Measurements from ENCODE around the gene PLXNB3.

PLXNB3 gene

DNA sequence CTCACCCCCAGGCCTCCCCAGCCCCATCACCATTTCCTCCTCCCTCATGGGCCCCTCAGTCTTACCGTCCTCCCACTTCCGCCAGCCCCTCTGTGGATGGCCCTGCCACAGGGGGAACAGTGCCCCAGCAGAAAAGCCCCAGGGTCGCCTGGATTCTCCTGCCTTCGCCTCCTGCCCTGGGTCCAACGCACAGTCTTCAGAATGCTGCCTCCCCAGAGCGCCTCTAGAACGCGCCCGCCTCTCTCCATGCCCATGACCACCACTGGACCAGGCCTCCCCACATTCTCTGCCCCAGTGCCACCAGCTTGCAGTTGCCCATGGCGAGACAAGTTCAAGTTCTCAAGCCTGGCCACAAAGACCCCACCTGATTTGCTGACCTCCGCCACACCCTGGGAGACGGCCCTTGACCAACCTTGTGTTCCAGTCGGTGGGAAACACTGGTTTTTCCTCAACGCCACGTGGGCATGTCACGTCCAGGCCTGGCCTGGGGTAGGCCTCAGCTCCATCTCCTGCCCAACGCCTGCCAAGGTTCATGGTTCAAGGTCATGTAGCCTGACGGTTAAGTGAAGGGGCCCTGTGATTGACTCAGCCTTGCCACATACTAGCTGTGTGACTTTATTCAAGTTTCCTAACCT lies 634 bp upstream of the PLXNB3 start:
- Histone ChIP-seq H3K27me3 (ENCODE audit: control insufficient read depth, insufficient read depth, low read length) (no peaks in the 10 kb centered on the region), H3K9me3 (ENCODE audit: control insufficient read depth, insufficient read depth, low read length) (peaks cover 18% of the 10 kb centered on the region; the same call in 1 of the 2 replicates), H3K4me1 (ENCODE audit: control insufficient read depth, insufficient read depth, low read length) (no peaks in the 10 kb centered on the region), H3K36me3 (ENCODE audit: control insufficient read depth, insufficient read depth, low read length) (no peaks in the 10 kb centered on the region), H3K4me3 (ENCODE audit: low read depth, low read length) (no peak overlapping the region), H3K27ac (ENCODE audit: low read depth, low read length) (no peak overlapping the region), H3K9ac (ENCODE audit: low read depth, low read length) (no peak overlapping the region)

DNA sequence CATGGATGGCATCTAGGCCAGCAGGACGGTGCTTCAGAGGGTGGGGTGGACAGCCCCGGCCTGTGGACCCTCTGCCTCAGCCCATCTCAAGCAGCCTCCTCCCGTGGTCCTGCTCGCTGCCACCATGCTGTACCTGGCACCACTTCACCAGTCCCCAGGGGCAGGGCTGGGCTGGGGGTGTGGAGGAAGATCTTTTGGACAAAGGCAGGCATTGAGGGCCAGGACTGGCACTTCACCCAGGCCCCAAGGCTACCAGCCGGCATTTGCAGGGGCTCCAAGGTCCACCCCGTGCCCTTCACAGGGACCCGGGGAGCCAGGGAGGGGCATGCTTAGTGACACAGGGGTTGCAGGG lies 713 bp downstream of the PLXNB3 start:
- no peak overlapping the region for H3K27ac ChIP-seq (ENCODE audit: low read depth, low read length)
- H3K4me3 ChIP-seq (ENCODE audit: low read depth, low read length) = no peak overlapping the region
- no peaks in the 10 kb centered on the region for H3K36me3 ChIP-seq (ENCODE audit: control insufficient read depth, insufficient read depth, low read length)
- no peaks in the 10 kb centered on the region for H3K4me1 ChIP-seq (ENCODE audit: control insufficient read depth, insufficient read depth, low read length)
- no peaks in the 10 kb centered on the region for H3K27me3 ChIP-seq (ENCODE audit: control insufficient read depth, insufficient read depth, low read length)
- no peak overlapping the region for H3K9ac ChIP-seq (ENCODE audit: low read depth, low read length)
- H3K9me3 ChIP-seq (ENCODE audit: control insufficient read depth, insufficient read depth, low read length) = peaks cover 20% of the 10 kb centered on the region; the same call in 1 of the 2 replicates

DNA sequence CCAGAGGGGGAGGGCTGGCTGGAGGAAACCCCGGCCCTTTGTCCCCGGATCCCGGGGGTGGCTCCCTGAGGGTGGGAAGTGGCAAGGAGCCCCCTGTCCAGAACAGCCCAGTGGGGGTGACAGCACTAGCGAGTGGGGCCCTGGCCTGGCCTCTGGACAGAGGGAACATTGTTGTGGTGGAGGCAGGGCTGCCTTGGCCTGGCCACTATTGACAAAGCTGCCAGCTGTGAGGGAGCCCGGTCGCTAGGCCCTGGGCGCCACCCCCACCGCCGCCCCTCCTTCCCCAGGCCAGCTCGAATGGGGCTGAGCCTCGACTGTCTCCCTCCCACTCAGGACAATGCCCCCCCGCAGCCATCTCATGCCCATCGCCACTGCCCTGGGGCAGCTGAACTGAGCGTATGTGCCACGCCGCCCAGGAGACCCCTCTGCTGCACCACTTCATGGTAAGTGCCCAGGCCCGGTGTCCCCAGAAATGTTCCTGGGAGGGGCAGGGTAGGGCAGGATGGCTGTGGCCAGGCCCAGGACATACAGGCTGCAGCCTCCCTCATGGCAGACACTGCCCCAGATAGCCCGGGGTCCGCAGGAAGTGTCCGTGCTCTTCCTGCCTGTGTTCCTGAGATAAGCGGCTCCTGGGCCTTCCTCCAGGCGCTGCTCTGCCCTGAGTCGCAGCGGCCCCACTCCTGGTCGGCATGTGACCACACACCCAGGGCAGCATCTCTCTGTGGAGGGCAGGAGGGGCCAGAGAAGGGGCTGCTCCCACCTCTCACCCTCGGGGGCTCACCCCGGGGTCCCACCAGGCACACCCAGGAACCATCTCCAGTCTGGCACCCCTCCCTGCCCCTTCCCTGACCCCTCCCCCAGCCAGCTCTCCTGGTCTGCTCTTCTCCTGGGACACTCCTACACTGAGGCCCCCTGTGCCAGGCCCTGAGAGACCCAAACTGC lies 1.4 kb downstream of the PLXNB3 start:
- no peaks in the 10 kb centered on the region for H3K27me3 ChIP-seq (ENCODE audit: control insufficient read depth, insufficient read depth, low read length)
- H3K9me3 ChIP-seq (ENCODE audit: control insufficient read depth, insufficient read depth, low read length) = peaks cover 26% of the 10 kb centered on the region; the same call in 1 of the 2 replicates
- no peak overlapping the region for H3K9ac ChIP-seq (ENCODE audit: low read depth, low read length)
- H3K27ac ChIP-seq (ENCODE audit: low read depth, low read length) = no peak overlapping the region
- no peaks in the 10 kb centered on the region for H3K4me1 ChIP-seq (ENCODE audit: control insufficient read depth, insufficient read depth, low read length)
- no peak overlapping the region for H3K4me3 ChIP-seq (ENCODE audit: low read depth, low read length)
- no peaks in the 10 kb centered on the region for H3K36me3 ChIP-seq (ENCODE audit: control insufficient read depth, insufficient read depth, low read length)

GRCh38 chrX:153766098-153766817 lies 2.2 kb downstream of the PLXNB3 start:
- H3K9ac ChIP-seq (ENCODE audit: low read depth, low read length) = no peak overlapping the region
- no peaks in the 10 kb centered on the region for H3K4me1 ChIP-seq (ENCODE audit: control insufficient read depth, insufficient read depth, low read length)
- no peaks in the 10 kb centered on the region for H3K36me3 ChIP-seq (ENCODE audit: control insufficient read depth, insufficient read depth, low read length)
- H3K27ac ChIP-seq (ENCODE audit: low read depth, low read length) = no peak overlapping the region
- H3K9me3 ChIP-seq (ENCODE audit: control insufficient read depth, insufficient read depth, low read length) = peaks cover 28% of the 10 kb centered on the region; the same call in 1 of the 2 replicates
- H3K4me3 ChIP-seq (ENCODE audit: low read depth, low read length) = no peak overlapping the region
- no peaks in the 10 kb centered on the region for H3K27me3 ChIP-seq (ENCODE audit: control insufficient read depth, insufficient read depth, low read length)

- H3K9ac ChIP-seq (ENCODE audit: low read depth, low read length) = no peak overlapping the region
- peaks cover 28% of the 10 kb centered on the region; the same call in 1 of the 2 replicates for H3K9me3 ChIP-seq (ENCODE audit: control insufficient read depth, insufficient read depth, low read length)
- no peaks in the 10 kb centered on the region for H3K36me3 ChIP-seq (ENCODE audit: control insufficient read depth, insufficient read depth, low read length)
- no peak overlapping the region for H3K27ac ChIP-seq (ENCODE audit: low read depth, low read length)
- no peaks in the 10 kb centered on the region for H3K27me3 ChIP-seq (ENCODE audit: control insufficient read depth, insufficient read depth, low read length)
- H3K4me3 ChIP-seq (ENCODE audit: low read depth, low read length) = no peak overlapping the region
- H3K4me1 ChIP-seq (ENCODE audit: control insufficient read depth, insufficient read depth, low read length) = no peaks in the 10 kb centered on the region
These were observed 3.0 kb downstream of the PLXNB3 start for GRCh38 chrX:153766871-153767673.

- Histone ChIP-seq H3K4me3 (ENCODE audit: low read depth, low read length) (no peak overlapping the region), H3K9ac (ENCODE audit: low read depth, low read length) (no peak overlapping the region), H3K27ac (ENCODE audit: low read depth, low read length) (no peak overlapping the region), H3K27me3 (ENCODE audit: control insufficient read depth, insufficient read depth, low read length) (no peaks in the 10 kb centered on the region), H3K9me3 (ENCODE audit: control insufficient read depth, insufficient read depth, low read length) (peaks cover 29% of the 10 kb centered on the region; the same call in 1 of the 2 replicates), H3K4me1 (ENCODE audit: control insufficient read depth, insufficient read depth, low read length) (no peaks in the 10 kb centered on the region), H3K36me3 (ENCODE audit: control insufficient read depth, insufficient read depth, low read length) (no peaks in the 10 kb centered on the region)
These were observed 3.6 kb downstream of the PLXNB3 start for GRCh38 chrX:153767674-153768055.

DNA sequence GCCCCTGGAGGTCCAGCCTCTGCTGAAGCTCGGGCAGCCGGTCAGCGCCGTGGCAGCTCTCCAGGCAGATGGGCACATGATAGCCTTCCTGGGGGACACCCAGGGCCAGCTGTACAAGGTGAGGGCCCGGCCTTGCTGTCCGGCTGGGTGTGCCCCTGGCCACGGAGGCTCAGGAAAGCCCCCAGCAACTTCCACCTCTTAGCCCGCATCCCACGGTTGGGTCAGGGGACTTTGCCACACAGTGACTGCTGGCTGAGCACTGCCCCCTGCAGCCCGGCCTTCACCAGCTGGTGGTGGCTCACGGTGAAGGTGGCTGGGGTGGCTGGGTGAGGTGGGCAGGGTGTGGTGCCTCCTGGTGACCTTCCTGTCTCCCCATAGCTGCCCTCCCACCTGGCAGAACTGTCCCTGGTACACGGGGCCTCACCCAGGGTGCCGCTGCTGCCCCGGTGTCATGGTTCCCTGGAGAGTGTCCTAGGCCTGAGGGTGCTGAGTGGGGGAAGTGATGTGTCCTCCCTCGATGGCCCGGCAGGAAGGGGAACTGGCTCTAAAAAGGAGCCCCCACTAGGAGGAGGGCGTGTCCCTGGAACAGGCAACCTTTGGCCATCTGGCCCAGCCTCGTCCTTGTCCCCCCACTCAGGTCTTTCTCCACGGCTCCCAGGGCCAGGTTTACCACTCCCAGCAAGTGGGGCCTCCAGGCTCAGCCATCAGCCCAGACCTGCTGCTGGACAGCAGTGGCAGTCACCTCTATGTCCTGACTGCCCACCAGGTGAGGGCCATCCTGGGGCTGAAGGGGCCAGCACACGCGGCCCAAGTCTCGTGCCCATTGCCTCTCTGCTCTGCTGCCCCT lies 4.5 kb downstream of the PLXNB3 start:
- Histone ChIP-seq H3K9me3 (ENCODE audit: control insufficient read depth, insufficient read depth, low read length) (peaks cover 28% of the 10 kb centered on the region; the same call in 1 of the 2 replicates), H3K27ac (ENCODE audit: low read depth, low read length) (no peak overlapping the region), H3K4me1 (ENCODE audit: control insufficient read depth, insufficient read depth, low read length) (no peaks in the 10 kb centered on the region), H3K36me3 (ENCODE audit: control insufficient read depth, insufficient read depth, low read length) (no peaks in the 10 kb centered on the region), H3K27me3 (ENCODE audit: control insufficient read depth, insufficient read depth, low read length) (no peaks in the 10 kb centered on the region), H3K9ac (ENCODE audit: low read depth, low read length) (no peak overlapping the region), H3K4me3 (ENCODE audit: low read depth, low read length) (no peak overlapping the region)

- Histone ChIP-seq H3K9me3 (ENCODE audit: control insufficient read depth, insufficient read depth, low read length) (peaks cover 28% of the 10 kb centered on the region; the same call in 1 of the 2 replicates), H3K9ac (ENCODE audit: low read depth, low read length) (no peak overlapping the region), H3K27ac (ENCODE audit: low read depth, low read length) (no peak overlapping the region), H3K27me3 (ENCODE audit: control insufficient read depth, insufficient read depth, low read length) (no peaks in the 10 kb centered on the region), H3K4me3 (ENCODE audit: low read depth, low read length) (no peak overlapping the region), H3K4me1 (ENCODE audit: control insufficient read depth, insufficient read depth, low read length) (no peaks in the 10 kb centered on the region), H3K36me3 (ENCODE audit: control insufficient read depth, insufficient read depth, low read length) (no peaks in the 10 kb centered on the region)
These were observed 5.3 kb downstream of the PLXNB3 start for GRCh38 chrX:153769158-153769864.

- H3K27me3 ChIP-seq (ENCODE audit: control insufficient read depth, insufficient read depth, low read length) = no peaks in the 10 kb centered on the region
- no peak overlapping the region for H3K9ac ChIP-seq (ENCODE audit: low read depth, low read length)
- H3K4me1 ChIP-seq (ENCODE audit: control insufficient read depth, insufficient read depth, low read length) = no peaks in the 10 kb centered on the region
- peaks cover 28% of the 10 kb centered on the region; the same call in 1 of the 2 replicates for H3K9me3 ChIP-seq (ENCODE audit: control insufficient read depth, insufficient read depth, low read length)
- no peak overlapping the region for H3K27ac ChIP-seq (ENCODE audit: low read depth, low read length)
- H3K4me3 ChIP-seq (ENCODE audit: low read depth, low read length) = no peak overlapping the region
- H3K36me3 ChIP-seq (ENCODE audit: control insufficient read depth, insufficient read depth, low read length) = no peaks in the 10 kb centered on the region
These were observed 6.0 kb downstream of the PLXNB3 start for GRCh38 chrX:153769865-153770600.
